ENCODE data around the gene GNAL.
"Not testable (repeated sequence)": the region's sequence is repeated elsewhere in the genome, so short reads cannot be mapped to it uniquely, and the experiment has no call there.

GNAL gene

GRCh38 chr18:11909591-11910026 is 220.5 kb downstream of the GNAL start:
- no peak for DNase-seq
- Mint-ChIP-seq H3K27me3 (no peaks in the 10 kb centered on the region), H3K4me1 (peaks cover 6% of the 10 kb centered on the region in 2 donors), H3K9me3 (no peaks in the 10 kb centered on the region), H3K4me3 (no peak overlapping the region), H3K36me3 (peaks cover 3 to 6% of the 10 kb centered on the region in 2 donors), H3K27ac (no peak overlapping the region)
- ATAC-seq (replicated peaks) = no peak

DNA sequence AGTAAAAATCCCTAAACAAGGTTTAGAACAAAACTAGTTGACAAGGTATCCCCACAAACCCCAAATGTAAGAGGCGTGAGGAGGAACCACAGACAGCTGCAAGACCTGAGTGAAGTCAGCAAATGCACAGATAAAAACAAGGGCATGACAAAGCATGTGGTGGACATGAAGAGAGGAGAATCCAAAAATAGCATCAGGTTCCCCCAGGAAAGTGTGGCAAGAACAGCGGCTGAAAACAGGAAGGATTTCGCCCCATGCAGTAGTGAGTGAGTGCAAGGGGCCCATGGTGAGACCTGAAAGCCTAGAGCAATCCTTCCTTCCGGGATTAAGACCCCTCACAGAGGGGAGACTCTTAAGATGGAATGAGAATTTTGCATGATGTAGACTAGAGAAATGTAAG is 227.8 kb downstream of the GNAL start:
- not testable (repeated sequence) for H3K27ac Mint-ChIP-seq; H3K9me3 Mint-ChIP-seq; ATAC-seq (replicated peaks); H3K36me3 Mint-ChIP-seq; DNase-seq; H3K4me1 Mint-ChIP-seq; H3K27me3 Mint-ChIP-seq; H3K4me3 Mint-ChIP-seq

- H3K27ac Mint-ChIP-seq; H3K27me3 Mint-ChIP-seq; DNase-seq; H3K36me3 Mint-ChIP-seq; H3K9me3 Mint-ChIP-seq; H3K4me3 Mint-ChIP-seq; ATAC-seq (replicated peaks); H3K4me1 Mint-ChIP-seq: not testable (repeated sequence)
Observed at GRCh38 chr18:11919522-11919921, 230.5 kb downstream of the GNAL start.

- Mint-ChIP-seq H3K36me3 (no peaks in the 10 kb centered on the region), H3K4me3 (no peak overlapping the region), H3K4me1 (no peaks in the 10 kb centered on the region), H3K27ac (no peak overlapping the region), H3K9me3 (no peaks in the 10 kb centered on the region), H3K27me3 (peaks cover 0 to 4% of the 10 kb centered on the region in 2 donors)
- ATAC-seq (replicated peaks) (no peak), DNase-seq (no peak)
Observed at GRCh38 chr18:11923450-11923849, 234.4 kb downstream of the GNAL start.

DNA sequence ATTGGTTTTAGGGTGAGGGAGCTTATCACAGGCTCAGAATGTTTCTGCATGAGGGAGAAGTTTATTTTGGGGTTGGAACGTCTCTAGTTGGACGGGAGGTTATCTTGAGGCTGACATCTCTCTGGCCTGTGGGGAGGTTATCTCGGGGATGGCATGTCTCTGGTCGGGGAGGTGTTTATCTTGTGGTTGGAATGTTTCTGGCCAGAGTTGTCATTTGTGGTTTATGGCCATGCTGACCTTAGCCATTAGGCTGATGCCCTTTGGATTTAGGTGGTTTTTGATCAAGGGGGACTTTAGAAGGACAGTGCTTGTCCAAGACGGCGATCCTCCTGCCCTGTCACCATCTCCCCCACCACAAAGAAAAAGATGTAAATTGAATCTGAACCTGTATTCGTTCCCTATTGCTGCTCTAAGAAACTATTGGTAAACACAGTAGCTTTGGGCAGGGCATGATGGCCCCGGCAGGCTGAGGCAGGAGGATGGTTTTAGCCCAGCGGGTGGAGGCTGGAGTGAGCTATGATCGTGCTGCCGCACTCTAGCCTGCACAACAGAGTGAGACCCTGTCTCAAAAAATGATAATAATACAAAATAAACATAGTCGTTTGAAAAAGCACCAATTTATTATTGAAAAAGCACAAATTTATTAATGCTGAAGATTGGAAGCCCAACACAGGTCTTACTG is 236.9 kb downstream of the GNAL start:
- Mint-ChIP-seq H3K27me3 (peaks cover 0 to 4% of the 10 kb centered on the region in 2 donors), H3K27ac (peak overlapping the region; percentile 62), H3K36me3 (no peaks in the 10 kb centered on the region), H3K4me1 (no peaks in the 10 kb centered on the region), H3K4me3 (no peak overlapping the region), H3K9me3 (no peaks in the 10 kb centered on the region)
- ATAC-seq (replicated peaks) = no peak
- no peak for DNase-seq

- ATAC-seq (replicated peaks) (no peak), DNase-seq (no peak)
- H3K9me3 Mint-ChIP-seq = no peaks in the 10 kb centered on the region
- peaks cover 0 to 4% of the 10 kb centered on the region in 2 donors for H3K27me3 Mint-ChIP-seq
- no peaks in the 10 kb centered on the region for H3K4me1 Mint-ChIP-seq
- H3K36me3 Mint-ChIP-seq = no peaks in the 10 kb centered on the region
- H3K27ac Mint-ChIP-seq = no peak overlapping the region
- no peak overlapping the region for H3K4me3 Mint-ChIP-seq
Observed at GRCh38 chr18:11927497-11927896, 238.4 kb downstream of the GNAL start.

DNA sequence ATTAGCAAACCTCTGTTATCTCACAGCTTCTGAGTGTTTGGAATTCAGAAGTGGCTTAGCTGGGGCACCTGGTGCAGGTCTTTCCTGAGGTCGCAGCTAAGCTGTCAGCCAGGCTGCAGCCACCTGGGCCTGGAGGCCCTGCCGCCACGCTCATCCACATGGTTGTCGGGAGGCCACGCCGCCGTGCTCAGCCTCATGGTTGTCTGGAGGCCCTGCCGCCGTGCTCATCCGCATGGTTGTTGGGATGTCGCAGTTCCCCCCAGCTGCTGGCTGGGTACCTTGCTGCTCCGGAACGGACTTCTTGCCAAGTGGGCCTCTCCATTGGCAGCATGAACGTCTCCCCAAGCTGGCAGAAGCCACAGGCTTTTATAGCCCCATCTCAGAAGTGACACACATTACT is 243.3 kb downstream of the GNAL start:
- H3K4me1 Mint-ChIP-seq = no peaks in the 10 kb centered on the region
- ATAC-seq (replicated peaks) (no peak), DNase-seq (no peak)
- H3K36me3 Mint-ChIP-seq = no peaks in the 10 kb centered on the region
- H3K27me3 Mint-ChIP-seq = no peaks in the 10 kb centered on the region
- no peak overlapping the region for H3K27ac Mint-ChIP-seq
- H3K4me3 Mint-ChIP-seq = no peak overlapping the region
- H3K9me3 Mint-ChIP-seq = no peaks in the 10 kb centered on the region

All from stimulated activated naive B cell treated with anti-CD40 and anti-IgM and Interleukin-4, amounts not matched to agents 10 μg/mL and 1 μg/mL and 100 μg/mL, for 72 hours (primary cell).